Measurements from ENCODE around the gene COL27A1. TPM values are rescaled to one million over a fixed set of nuclear protein-coding genes. Genes with fewer than 3 reads are reported as not detected.

Gene COL27A1
- total RNA-seq, 1 donor from 2014 or later: 20.3 TPM

GRCh38 chr9:114276908-114277821, 121.8 kb downstream of the COL27A1 start:
- no peaks in the 10 kb centered on the region for H3K9me3 Mint-ChIP-seq
- H3K27me3 Mint-ChIP-seq (ENCODE audit: low read depth): no peaks in the 10 kb centered on the region
- no peak for DNase-seq (ENCODE audit: low read depth, low spot score)
- H3K36me3 Mint-ChIP-seq (ENCODE audit: low read depth): no peaks in the 10 kb centered on the region
- H3K4me1 Mint-ChIP-seq: peaks cover 12% of the 10 kb centered on the region
- no peak overlapping the region for H3K4me3 Mint-ChIP-seq
- TF ChIP-seq CTCF (conservative IDR thresholded peaks at IDR 0.05): no peak
- H3K27ac Mint-ChIP-seq (ENCODE audit: unreplicated experiment): peak overlapping the region; percentile 91

GRCh38 chr9:114278356-114278755, 123.0 kb downstream of the COL27A1 start:
- Mint-ChIP-seq H3K4me3 (no peak overlapping the region), H3K4me1 (peaks cover 20% of the 10 kb centered on the region), H3K27me3 (ENCODE audit: low read depth) (no peaks in the 10 kb centered on the region), H3K9me3 (no peaks in the 10 kb centered on the region), H3K27ac (ENCODE audit: unreplicated experiment) (no peak overlapping the region), H3K36me3 (ENCODE audit: low read depth) (no peaks in the 10 kb centered on the region)
- DNase-seq (ENCODE audit: low read depth, low spot score): no peak
- no peak for TF ChIP-seq CTCF (conservative IDR thresholded peaks at IDR 0.05)

GRCh38 chr9:114278881-114279570, 123.7 kb downstream of the COL27A1 start:
- peaks cover 20% of the 10 kb centered on the region for H3K4me1 Mint-ChIP-seq
- H3K36me3 Mint-ChIP-seq (ENCODE audit: low read depth): no peaks in the 10 kb centered on the region
- H3K27ac Mint-ChIP-seq (ENCODE audit: unreplicated experiment): no peak overlapping the region
- DNase-seq (ENCODE audit: low read depth, low spot score): no peak
- TF ChIP-seq CTCF (conservative IDR thresholded peaks at IDR 0.05): no peak
- no peaks in the 10 kb centered on the region for H3K9me3 Mint-ChIP-seq
- H3K4me3 Mint-ChIP-seq: no peak overlapping the region
- no peaks in the 10 kb centered on the region for H3K27me3 Mint-ChIP-seq (ENCODE audit: low read depth)

- no peak overlapping the region for H3K4me3 Mint-ChIP-seq
- H3K36me3 Mint-ChIP-seq (ENCODE audit: low read depth): no peaks in the 10 kb centered on the region
- H3K9me3 Mint-ChIP-seq: no peaks in the 10 kb centered on the region
- no peak overlapping the region for H3K27ac Mint-ChIP-seq (ENCODE audit: unreplicated experiment)
- DNase-seq (ENCODE audit: low read depth, low spot score): no peak
- peaks cover 20% of the 10 kb centered on the region for H3K4me1 Mint-ChIP-seq
- no peak for TF ChIP-seq CTCF (conservative IDR thresholded peaks at IDR 0.05)
- H3K27me3 Mint-ChIP-seq (ENCODE audit: low read depth): no peaks in the 10 kb centered on the region
Observed at GRCh38 chr9:114279693-114280092, 124.4 kb downstream of the COL27A1 start.

GRCh38 chr9:114280636-114281472, 125.5 kb downstream of the COL27A1 start:
- Mint-ChIP-seq H3K36me3 (ENCODE audit: low read depth) (no peaks in the 10 kb centered on the region), H3K4me1 (peaks cover 26% of the 10 kb centered on the region), H3K27ac (ENCODE audit: unreplicated experiment) (peak overlapping the region; percentile 12), H3K9me3 (no peaks in the 10 kb centered on the region), H3K27me3 (ENCODE audit: low read depth) (no peaks in the 10 kb centered on the region), H3K4me3 (no peak overlapping the region)
- no peak for DNase-seq (ENCODE audit: low read depth, low spot score)
- TF ChIP-seq CTCF (conservative IDR thresholded peaks at IDR 0.05): no peak
